H9 (cell line): ENCODE data around the gene SEC23A. TPM values are rescaled to one million over a fixed set of nuclear protein-coding genes. Genes with fewer than 3 reads are reported as not detected.

ENCODE experiments used
- DNase-seq: peaks from one replicate; pipeline ENCODE4 v3.0.0-alpha.2; 2017
- H2AFZ ChIP-seq: one replicate; pipeline ENCODE4 v1.6.1; 2013; ENCODE audit warnings: mild to moderate bottlenecking, low read length, control low read depth, moderate library complexity
- H2AK5ac ChIP-seq: 2 replicates; pipeline ENCODE4 v1.6.1; 2013; ENCODE audit warnings: low read length, control low read depth, mixed read lengths; ENCODE audit not compliant: insufficient read length
- H2BK120ac ChIP-seq: one replicate; pipeline ENCODE4 v1.6.1; 2013; ENCODE audit warnings: low read depth, mild to moderate bottlenecking, low read length, control low read depth, inconsistent platforms; ENCODE audit not compliant: poor library complexity, severe bottlenecking
- H2BK12ac ChIP-seq: 2 replicates; pipeline ENCODE4 v1.6.1; 2013; ENCODE audit warnings: low read length, control low read depth, mixed read lengths, low read depth; ENCODE audit not compliant: insufficient read length
- H2BK15ac ChIP-seq: 2 replicates; pipeline ENCODE4 v1.6.1; 2013; ENCODE audit warnings: low read depth, low read length, control low read depth
- H2BK20ac ChIP-seq: one replicate; pipeline ENCODE4 v1.6.1; 2013; ENCODE audit warnings: low read depth, mild to moderate bottlenecking, low read length, control low read depth, inconsistent platforms; ENCODE audit not compliant: poor library complexity, severe bottlenecking
- H2BK5ac ChIP-seq: 2 replicates; pipeline ENCODE4 v1.6.1; 2013; ENCODE audit warnings: low read length, control low read depth, mixed read lengths; ENCODE audit not compliant: insufficient read length
- H3K14ac ChIP-seq: 2 replicates; pipeline ENCODE4 v1.6.1; 2013; ENCODE audit warnings: low read length, control low read depth; ENCODE audit not compliant: insufficient read depth
- H3K18ac ChIP-seq: 2 replicates; pipeline ENCODE4 v1.6.1; 2013; ENCODE audit warnings: low read depth, mild to moderate bottlenecking, mixed read lengths, low read length, control low read depth; ENCODE audit not compliant: insufficient read length
- H3K23ac ChIP-seq: 2 replicates; pipeline ENCODE4 v1.6.1; 2013; ENCODE audit warnings: low read length, control low read depth, mixed read lengths, low read depth; ENCODE audit not compliant: insufficient read length
- H3K23me2 ChIP-seq: 2 replicates; pipeline ENCODE4 v1.6.1; 2013; ENCODE audit warnings: low read depth, mild to moderate bottlenecking, mixed read lengths, low read length, control low read depth; ENCODE audit not compliant: insufficient read length, poor library complexity, severe bottlenecking
- H3K27ac ChIP-seq: 2 replicates; pipeline ENCODE4 v1.5.1; 2013; ENCODE audit warnings: low read length, control low read depth, mixed read lengths, low read depth; ENCODE audit not compliant: insufficient read length
- H3K27me3 ChIP-seq: 2 replicates; pipeline ENCODE4 v1.6.1; 2013; ENCODE audit warnings: low read length, control low read depth, inconsistent platforms; ENCODE audit not compliant: insufficient read depth
- H3K4ac ChIP-seq: 2 replicates; pipeline ENCODE4 v1.6.1; 2013; ENCODE audit warnings: low read depth, mild to moderate bottlenecking, control low read depth, inconsistent platforms, low read length, moderate library complexity
- H3K4me1 ChIP-seq: 2 replicates; pipeline ENCODE4 v1.6.1; 2013; ENCODE audit warnings: low read length, control low read depth, inconsistent platforms; ENCODE audit not compliant: insufficient read depth
- H3K4me2 ChIP-seq: 2 replicates; pipeline ENCODE4 v1.6.1; 2013; ENCODE audit warnings: low read length, control low read depth, mixed read lengths; ENCODE audit not compliant: insufficient read length, insufficient read depth
- H3K56ac ChIP-seq: 2 replicates; pipeline ENCODE4 v1.6.1; 2013; ENCODE audit warnings: low read depth, mild to moderate bottlenecking, mixed read lengths, low read length, control low read depth; ENCODE audit not compliant: insufficient read length
- H3K79me1 ChIP-seq: 2 replicates; pipeline ENCODE4 v1.6.1; 2013; ENCODE audit warnings: low read depth, mild to moderate bottlenecking, moderate library complexity, low read length, control low read depth, inconsistent platforms; ENCODE audit not compliant: insufficient read depth, poor library complexity, severe bottlenecking
- H3K79me2 ChIP-seq: 2 replicates; pipeline ENCODE4 v1.6.1; 2013; ENCODE audit warnings: low read length, control low read depth, inconsistent platforms; ENCODE audit not compliant: insufficient read depth
- H3K9ac ChIP-seq: 2 replicates; pipeline ENCODE4 v1.6.1; 2013; ENCODE audit warnings: low read length, control low read depth, mixed read lengths; ENCODE audit not compliant: insufficient read length; ENCODE audit errors: extremely low read depth
- H3K9me3 ChIP-seq: one replicate; pipeline ENCODE4 v1.6.1; 2013; ENCODE audit warnings: low read depth, low read length, inconsistent platforms; ENCODE audit not compliant: control insufficient read depth
- H3T11ph ChIP-seq: one replicate; pipeline ENCODE4 v1.6.1; 2013; ENCODE audit warnings: mild to moderate bottlenecking, low read length, control low read depth, inconsistent platforms
- H4K20me1 ChIP-seq: one replicate; pipeline ENCODE4 v1.6.1; 2013; ENCODE audit not compliant: control insufficient read depth, insufficient read length, insufficient read depth
- H4K5ac ChIP-seq: 2 replicates; pipeline ENCODE4 v1.6.1; 2013; ENCODE audit warnings: low read depth, mild to moderate bottlenecking, mixed read lengths, low read length, control low read depth; ENCODE audit not compliant: insufficient read length
- H4K8ac ChIP-seq: replicated peaks from 2 replicates; pipeline ENCODE4 v1.6.1; 2013; ENCODE audit warnings: low read length, control low read depth, mixed read lengths, low read depth; ENCODE audit not compliant: insufficient read length
- H4K91ac ChIP-seq: 2 replicates; pipeline ENCODE4 v1.6.1; 2013; ENCODE audit warnings: low read depth, mild to moderate bottlenecking, moderate library complexity, mixed read lengths, low read length, control low read depth; ENCODE audit not compliant: insufficient read length
- H3K27ac Mint-ChIP-seq, 3 experiments: 2 replicates in 2 of 3; 3 replicates in 1 of 3; pipeline ENCODE4 v1.8.0; 2020 to 2021; ENCODE audit warnings: mixed read lengths in 3 of 3, mild to moderate bottlenecking in 1 of 3, moderate library complexity in 1 of 3
- H3K27me3 Mint-ChIP-seq: 2 replicates; pipeline ENCODE4 v1.8.0; 2021; ENCODE audit warnings: low read depth, mild to moderate bottlenecking, moderate library complexity, mixed read lengths
- H3K36me3 Mint-ChIP-seq, 3 experiments: 2 replicates in 2 of 3; 3 replicates in 1 of 3; pipeline ENCODE4 v1.8.0; 2020 to 2021; ENCODE audit warnings: low read depth in 3 of 3, mixed read lengths in 3 of 3; ENCODE audit not compliant: insufficient read depth in 1 of 3
- H3K4me1 Mint-ChIP-seq, 2 experiments: 2 replicates each; pipeline ENCODE4 v1.8.0; 2020; ENCODE audit warnings: mixed read lengths in 2 of 2
- H3K4me3 Mint-ChIP-seq, 2 experiments: 2 replicates in 1 of 2; 3 replicates in 1 of 2; pipeline ENCODE4 v1.8.0; 2020 to 2021; ENCODE audit warnings: mild to moderate bottlenecking in 2 of 2, mixed read lengths in 2 of 2, moderate library complexity in 1 of 2
- H3K9me3 Mint-ChIP-seq, 2 experiments: 2 replicates in 1 of 2; 3 replicates in 1 of 2; pipeline ENCODE4 v1.8.0; 2020; ENCODE audit warnings: mild to moderate bottlenecking in 2 of 2, mixed read lengths in 2 of 2, moderate library complexity in 1 of 2
- CTCF ChIP-seq: fragments of 200-600 bp; sonication (generic); conservative IDR thresholded peaks from 3 replicates; pipeline ENCODE4 v1.8.0; 2021; ENCODE audit warnings: antibody characterized with exemption, mild to moderate bottlenecking
- WGBS: extraction: QIAGEN DNeasy Blood & Tissue Kit; methylation state at CpG from one replicate; pipeline ENCODE4 v1.1.7; 2013; ENCODE audit warnings: missing lambda C conversion rate, low lambda C conversion rate, mixed read lengths; ENCODE audit not compliant: insufficient read length; ENCODE audit errors: extremely low coverage; 5-methylcytosine and 5-hydroxymethylcytosine counted together
- total RNA-seq: library from RNA; stranded (reverse); gene quantifications from 2 replicates; pipeline ENCODE4 v1.2.1, GENCODE V29; 2021

The SEC23A gene
- total RNA-seq, 1 experiment from 2014 or later, result 55.3 TPM

DNA sequence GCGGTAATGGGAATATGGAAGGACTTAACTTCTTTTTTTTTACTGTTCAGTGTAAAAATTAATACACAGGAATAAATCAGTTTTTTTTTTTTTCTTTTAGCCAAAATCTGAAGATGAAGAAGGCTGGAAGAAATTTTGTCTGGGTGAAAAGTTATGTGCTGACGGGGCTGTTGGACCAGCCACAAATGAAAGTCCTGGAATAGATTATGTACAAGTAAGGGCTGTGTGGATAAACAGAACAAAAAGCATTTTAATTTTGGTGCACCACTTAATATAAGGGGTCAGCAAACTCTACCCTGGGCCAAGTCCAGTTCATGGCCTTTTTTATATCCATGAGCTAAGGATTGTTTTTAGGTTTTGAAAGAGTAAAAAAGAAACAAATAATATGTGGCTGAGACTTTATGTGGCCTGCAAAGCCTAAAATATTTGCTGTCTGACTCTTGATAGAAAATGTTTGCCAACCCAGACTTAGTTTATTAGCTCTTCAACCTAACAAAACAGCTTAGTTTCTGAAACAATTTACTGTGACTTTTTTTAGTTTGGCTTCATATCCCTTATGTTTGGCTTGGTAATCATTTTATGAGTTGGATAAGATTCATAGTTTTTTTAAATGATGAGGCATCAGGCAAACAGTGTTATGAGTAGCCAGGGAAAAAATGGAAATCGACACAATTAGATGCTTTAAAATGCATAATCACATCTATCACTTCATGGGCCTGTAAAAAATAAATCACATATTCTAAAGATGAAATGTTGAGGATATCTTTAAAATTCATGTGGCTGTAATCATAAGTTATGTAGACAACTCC, 19.5 kb upstream of the SEC23A start:
- H3K4me2 ChIP-seq, result no peak overlapping the region
- no peak overlapping the region for H2BK5ac ChIP-seq
- no peaks in the 10 kb centered on the region for H3K79me2 ChIP-seq
- no peak overlapping the region for H2BK15ac ChIP-seq
- no peak overlapping the region for H2BK12ac ChIP-seq
- H3K23ac ChIP-seq, result no peak overlapping the region
- H3K27me3 ChIP-seq, result no peaks in the 10 kb centered on the region
- H3K23me2 ChIP-seq, result no peaks in the 10 kb centered on the region
- H3K4me1 Mint-ChIP-seq, result no peaks in the 10 kb centered on the region
- H3T11ph ChIP-seq, result no peak overlapping the region
- H4K20me1 ChIP-seq, result no peaks in the 10 kb centered on the region
- no peaks in the 10 kb centered on the region for H3K27me3 Mint-ChIP-seq
- H3K79me1 ChIP-seq, result no peaks in the 10 kb centered on the region
- no peak overlapping the region for H3K9ac ChIP-seq
- H3K27ac ChIP-seq, result no peak overlapping the region
- no peak overlapping the region for H2AFZ ChIP-seq
- H3K9me3 Mint-ChIP-seq, result no peaks in the 10 kb centered on the region
- no peak overlapping the region for H3K18ac ChIP-seq
- no peak for TF ChIP-seq CTCF
- no peak overlapping the region for H2BK120ac ChIP-seq
- DNase-seq, result no peak
- no peak overlapping the region for H4K8ac ChIP-seq
- no peak overlapping the region for H3K14ac ChIP-seq
- H3K56ac ChIP-seq, result no peak overlapping the region
- no peak overlapping the region for H3K4me3 Mint-ChIP-seq
- H4K5ac ChIP-seq, result no peak overlapping the region
- H2BK20ac ChIP-seq, result no peak overlapping the region
- H3K4ac ChIP-seq, result no peak overlapping the region
- H3K27ac Mint-ChIP-seq, result no peak overlapping the region
- no peak overlapping the region for H4K91ac ChIP-seq
- no peaks in the 10 kb centered on the region for H3K9me3 ChIP-seq
- peaks cover 12 to 63% (median 57%) of the 10 kb centered on the region in 3 experiments; a peak in 6 of 7 replicates for H3K36me3 Mint-ChIP-seq
- no peaks in the 10 kb centered on the region for H3K4me1 ChIP-seq
- WGBS, result no CpG with 5 or more reads among the region's 3 CpGs
- no peak overlapping the region for H2AK5ac ChIP-seq
